GM23338 (cell line): ENCODE measurements around the gene NR4A1. TPM values are rescaled to one million over a fixed set of nuclear protein-coding genes. Genes with fewer than 3 reads are reported as not detected.

Source experiments
- EZH2 ChIP-seq: fragments of 200-600 bp; sonication (generic); IDR thresholded peaks from one replicate; pipeline ENCODE4 v1.8.0; 2017; ENCODE audit warnings: antibody characterized with exemption, mild to moderate bottlenecking, low read depth; ENCODE audit not compliant: unreplicated experiment
- EZH2phosphoT487 ChIP-seq: fragments of 200-600 bp; sonication (generic); IDR thresholded peaks from one replicate; pipeline ENCODE4 v1.8.1; 2018; ENCODE audit warnings: antibody characterized with exemption; ENCODE audit not compliant: unreplicated experiment
- POLR2AphosphoS5 ChIP-seq: IDR thresholded peaks from 2 replicates; pipeline ENCODE4 v1.6.1; 2016; ENCODE audit warnings: antibody characterized with exemption, low read depth
- STAT1 ChIP-seq: IDR thresholded peaks from one replicate; pipeline ENCODE4 v1.6.1; 2016; ENCODE audit warnings: antibody characterized with exemption; ENCODE audit not compliant: unreplicated experiment
- ZNF114 ChIP-seq: fragments of 250-450 bp; sonication (Bioruptor Pico); IDR thresholded peaks from 2 replicates; pipeline ENCODE4 v1.5.0; 2020; ENCODE audit warnings: mild to moderate bottlenecking, moderate library complexity
- ZNF331 ChIP-seq: fragments of 250-450 bp; sonication (Bioruptor Pico); IDR thresholded peaks from 2 replicates; pipeline ENCODE4 v1.5.0; 2020; ENCODE audit warnings: low read depth, mild to moderate bottlenecking, moderate library complexity
- ZNF462 ChIP-seq: fragments of 250-450 bp; sonication (Bioruptor Pico); IDR thresholded peaks from 2 replicates; pipeline ENCODE4 v1.5.0; 2020; ENCODE audit warnings: mild to moderate bottlenecking, moderate library complexity
- polyA plus RNA-seq: library from polyadenylated mRNA; unstranded; fragments of >200 nt; fragmentation: Nextera tagmentation; extraction: Ambion mirVana; gene quantifications from 2 replicates; pipeline ENCODE4 v1.2.1, GENCODE V29; 2016
- total RNA-seq: library from RNA; depleted of rRNA; stranded (reverse); fragments of >200 nt; shearing (Covaris generic); gene quantifications from 2 replicates; pipeline ENCODE4 v1.2.3, GENCODE V29; 2014
- TF ChIP-seq, protein P1 (sequence below): IDR thresholded peaks from 2 replicates; pipeline ENCODE4 v1.6.1; 2016; ENCODE audit warnings: antibody characterized with exemption

Gene NR4A1
- total and polyA plus RNA-seq, 2 experiments from 2014 or later: 7.5 to 19.1 TPM

DNA sequence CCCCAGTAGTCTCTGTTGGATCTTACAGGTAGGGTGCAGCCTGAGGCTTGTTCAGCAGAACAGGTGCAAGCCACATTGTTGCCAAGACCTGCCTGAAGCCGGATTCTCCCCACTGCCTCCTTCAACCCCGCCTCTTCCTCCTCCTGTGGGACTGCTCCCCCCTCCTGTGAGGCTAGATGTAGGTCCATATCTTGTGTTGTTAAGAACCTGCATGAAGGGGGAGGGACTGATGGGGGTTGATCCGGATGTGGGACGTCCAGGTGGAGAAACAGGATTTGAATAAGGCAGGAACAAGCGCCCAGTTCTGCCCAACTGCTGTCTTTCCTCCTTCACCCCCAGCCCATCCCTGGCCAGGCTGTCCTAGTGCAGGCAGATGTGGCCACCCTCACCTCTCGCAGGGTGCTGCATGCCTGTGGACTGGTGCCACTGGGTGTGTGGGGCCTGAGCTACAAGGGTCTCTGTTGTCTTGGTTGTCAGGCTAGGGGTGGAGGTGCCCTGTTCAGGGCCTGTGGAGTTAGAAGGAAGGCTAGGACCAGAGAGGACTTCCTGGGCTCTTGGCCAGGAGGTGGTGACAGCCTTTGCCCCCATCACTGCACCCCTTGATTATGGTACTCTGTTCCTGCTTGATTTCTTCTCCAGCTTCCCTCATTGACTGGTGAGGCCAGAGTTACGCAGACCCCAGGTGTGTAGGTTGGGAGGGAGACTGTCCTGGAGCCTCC lies 1.4 kb downstream of the NR4A1 start (continued):
- TF ChIP-seq ZNF462 (CRISPR knock-in tag): no peak
- no peak for TF ChIP-seq STAT1
- no peak for TF ChIP-seq ZNF114
- TF ChIP-seq, protein P1, sequence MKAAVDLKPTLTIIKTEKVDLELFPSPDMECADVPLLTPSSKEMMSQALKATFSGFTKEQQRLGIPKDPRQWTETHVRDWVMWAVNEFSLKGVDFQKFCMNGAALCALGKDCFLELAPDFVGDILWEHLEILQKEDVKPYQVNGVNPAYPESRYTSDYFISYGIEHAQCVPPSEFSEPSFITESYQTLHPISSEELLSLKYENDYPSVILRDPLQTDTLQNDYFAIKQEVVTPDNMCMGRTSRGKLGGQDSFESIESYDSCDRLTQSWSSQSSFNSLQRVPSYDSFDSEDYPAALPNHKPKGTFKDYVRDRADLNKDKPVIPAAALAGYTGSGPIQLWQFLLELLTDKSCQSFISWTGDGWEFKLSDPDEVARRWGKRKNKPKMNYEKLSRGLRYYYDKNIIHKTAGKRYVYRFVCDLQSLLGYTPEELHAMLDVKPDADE: no peak
- TF ChIP-seq ZNF331: no peak
- no peak for TF ChIP-seq POLR2AphosphoS5
- no peak for TF ChIP-seq EZH2phosphoT487
- no peak for TF ChIP-seq EZH2
